Ishikawa (cell line): ENCODE data around the gene RASAL2.

Source experiments
- CEBPB ChIP-seq: IDR thresholded peaks from 2 replicates; pipeline ENCODE4 v1.6.1; 2012
- TAF1 ChIP-seq: IDR thresholded peaks from 2 replicates; pipeline ENCODE4 v1.6.1; 2012; ENCODE audit warnings: low read depth, mild to moderate bottlenecking
- TCF12 ChIP-seq: IDR thresholded peaks from 2 replicates; pipeline ENCODE4 v1.6.1; 2012; ENCODE audit warnings: low read depth
- TF ChIP-seq, protein P1 (sequence below): IDR thresholded peaks from 2 replicates; pipeline ENCODE4 v1.6.1; 2012; ENCODE audit warnings: low read depth, mild to moderate bottlenecking

DNA sequence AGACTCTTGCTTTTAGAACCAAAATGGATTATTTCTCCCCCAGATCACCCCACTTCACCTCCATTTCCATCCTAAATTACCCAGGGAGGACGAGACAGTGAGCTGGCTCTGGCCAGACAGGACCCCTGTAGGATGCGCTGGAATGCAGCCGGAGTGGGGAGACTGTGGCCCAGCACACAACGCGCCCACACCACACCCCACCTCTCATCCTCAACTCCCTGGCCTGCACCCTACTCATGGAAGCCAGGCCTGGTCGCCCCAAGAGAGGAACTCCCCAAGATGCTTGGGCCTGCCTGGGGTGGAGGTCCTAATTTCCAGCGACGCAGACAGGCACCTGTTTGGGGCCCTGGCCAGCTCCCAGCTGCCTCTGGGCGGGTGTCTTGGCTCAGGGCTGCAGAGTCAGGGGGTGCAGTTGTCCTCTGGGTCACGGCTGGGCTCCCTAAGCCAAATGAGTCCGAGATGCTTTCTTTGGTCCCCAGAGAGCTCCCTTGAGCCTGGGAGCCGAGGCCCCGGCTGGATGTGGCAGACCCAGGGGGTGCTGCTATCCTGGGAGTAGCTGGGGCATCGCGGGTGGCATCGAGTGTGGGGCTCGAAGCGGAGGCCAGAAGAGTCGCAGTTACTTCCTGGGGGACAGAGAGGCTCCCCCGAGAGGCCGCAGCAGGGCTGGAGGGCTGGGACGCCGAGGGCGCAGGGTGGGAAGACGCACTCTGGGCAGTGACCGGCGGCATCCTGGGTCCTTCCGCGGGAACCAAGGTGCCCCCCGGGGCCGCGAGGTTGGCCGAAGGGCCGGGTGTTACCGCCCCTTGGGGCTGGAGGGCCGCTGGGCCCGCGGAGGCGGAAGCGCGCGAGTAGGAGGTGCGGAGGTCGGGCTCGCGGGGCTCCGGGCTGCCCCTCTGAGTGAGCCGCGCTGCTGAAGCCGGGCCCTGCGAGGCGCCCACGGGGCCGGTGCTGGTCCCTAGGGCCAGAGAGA is 392.5 kb downstream of the RASAL2 start:
- TF ChIP-seq, protein P1, sequence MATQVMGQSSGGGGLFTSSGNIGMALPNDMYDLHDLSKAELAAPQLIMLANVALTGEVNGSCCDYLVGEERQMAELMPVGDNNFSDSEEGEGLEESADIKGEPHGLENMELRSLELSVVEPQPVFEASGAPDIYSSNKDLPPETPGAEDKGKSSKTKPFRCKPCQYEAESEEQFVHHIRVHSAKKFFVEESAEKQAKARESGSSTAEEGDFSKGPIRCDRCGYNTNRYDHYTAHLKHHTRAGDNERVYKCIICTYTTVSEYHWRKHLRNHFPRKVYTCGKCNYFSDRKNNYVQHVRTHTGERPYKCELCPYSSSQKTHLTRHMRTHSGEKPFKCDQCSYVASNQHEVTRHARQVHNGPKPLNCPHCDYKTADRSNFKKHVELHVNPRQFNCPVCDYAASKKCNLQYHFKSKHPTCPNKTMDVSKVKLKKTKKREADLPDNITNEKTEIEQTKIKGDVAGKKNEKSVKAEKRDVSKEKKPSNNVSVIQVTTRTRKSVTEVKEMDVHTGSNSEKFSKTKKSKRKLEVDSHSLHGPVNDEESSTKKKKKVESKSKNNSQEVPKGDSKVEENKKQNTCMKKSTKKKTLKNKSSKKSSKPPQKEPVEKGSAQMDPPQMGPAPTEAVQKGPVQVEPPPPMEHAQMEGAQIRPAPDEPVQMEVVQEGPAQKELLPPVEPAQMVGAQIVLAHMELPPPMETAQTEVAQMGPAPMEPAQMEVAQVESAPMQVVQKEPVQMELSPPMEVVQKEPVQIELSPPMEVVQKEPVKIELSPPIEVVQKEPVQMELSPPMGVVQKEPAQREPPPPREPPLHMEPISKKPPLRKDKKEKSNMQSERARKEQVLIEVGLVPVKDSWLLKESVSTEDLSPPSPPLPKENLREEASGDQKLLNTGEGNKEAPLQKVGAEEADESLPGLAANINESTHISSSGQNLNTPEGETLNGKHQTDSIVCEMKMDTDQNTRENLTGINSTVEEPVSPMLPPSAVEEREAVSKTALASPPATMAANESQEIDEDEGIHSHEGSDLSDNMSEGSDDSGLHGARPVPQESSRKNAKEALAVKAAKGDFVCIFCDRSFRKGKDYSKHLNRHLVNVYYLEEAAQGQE: no peak
- TF ChIP-seq CEBPB (no peak), TAF1 (no peak), TCF12 (no peak)
